Inferior parietal cortex (tissue), 1 donor: ENCODE measurements around the gene SLC29A1.
A peak's percentile ranks its signal among the peaks of the same experiment; 100 is the strongest.
"Not testable (repeated sequence)": the region's sequence is repeated elsewhere in the genome, so short reads cannot be mapped to it uniquely, and the experiment has no call there.

Experiments
- DNase-seq: peaks from one replicate; pipeline ENCODE4 v3.0.0-alpha.2; 2016; ENCODE audit errors: extremely low spot score

The SLC29A1 gene

GRCh38 chr6:44194326-44194725, 29.1 kb upstream of the SLC29A1 start:
- no peak for DNase-seq

DNA sequence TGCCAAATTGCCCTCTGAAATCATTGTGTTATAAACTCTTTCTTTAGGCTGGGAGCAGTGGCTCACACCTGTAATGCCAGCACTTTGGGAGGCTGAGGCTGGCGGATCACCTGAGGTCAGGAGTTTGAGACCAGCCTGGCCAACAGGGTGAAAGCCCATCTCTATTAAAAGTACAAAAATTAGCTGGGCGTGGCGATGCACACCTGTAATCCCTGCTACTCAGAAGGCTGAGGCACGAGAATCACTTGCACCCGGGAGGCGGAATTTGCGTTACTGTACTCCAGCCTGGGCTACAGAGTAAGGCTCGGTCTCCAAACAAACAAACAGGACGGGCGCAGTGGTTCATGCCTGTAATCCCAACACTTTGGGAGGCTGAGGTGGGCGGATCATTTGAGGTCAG, 27.0 kb upstream of the SLC29A1 start:
- not testable (repeated sequence) for DNase-seq

DNA sequence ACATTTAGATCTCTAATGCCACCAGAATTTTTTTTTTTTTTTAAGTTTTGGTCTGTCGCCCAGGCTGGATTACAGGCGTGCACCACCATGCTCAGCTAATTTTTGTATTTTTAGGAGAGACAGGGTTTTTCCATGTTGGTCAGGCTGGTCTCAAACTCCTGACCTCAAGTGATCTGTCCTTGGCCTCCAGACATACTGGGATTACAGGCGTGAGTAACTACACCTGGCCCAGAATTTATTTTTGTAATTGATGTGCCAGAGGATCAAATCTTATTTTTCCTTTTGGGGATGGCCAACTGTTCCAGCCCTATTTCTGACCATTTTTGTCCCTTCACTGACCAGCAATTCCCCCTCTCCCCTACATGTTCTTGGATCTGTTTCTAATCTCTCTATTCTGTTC, 24.7 kb upstream of the SLC29A1 start:
- no peak for DNase-seq

- no peak for DNase-seq
Observed at GRCh38 chr6:44199883-44200282, 23.5 kb upstream of the SLC29A1 start.

DNA sequence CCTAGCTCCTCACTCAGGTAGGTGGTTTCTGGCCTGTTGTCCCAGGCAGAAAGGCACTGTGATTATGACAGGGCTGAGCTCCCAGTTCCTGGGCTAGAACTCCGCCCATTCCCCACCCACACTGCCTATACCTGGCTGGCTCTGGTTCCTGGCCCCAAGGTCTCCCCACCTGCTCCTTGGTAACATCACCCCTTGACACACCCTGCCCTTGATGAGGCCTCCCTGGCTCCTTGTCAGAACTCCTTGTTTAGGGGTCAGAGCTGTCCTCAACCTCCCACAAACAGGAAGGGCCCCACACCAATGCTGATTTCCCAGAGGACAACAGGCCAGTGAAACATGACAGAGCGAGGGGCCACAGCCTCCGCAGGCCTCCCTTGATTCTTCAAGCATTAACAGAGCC, 22.2 kb upstream of the SLC29A1 start:
- no peak for DNase-seq

GRCh38 chr6:44201638-44202303, 21.6 kb upstream of the SLC29A1 start:
- DNase-seq = no peak

- no peak for DNase-seq
Observed at GRCh38 chr6:44202332-44202971, 20.9 kb upstream of the SLC29A1 start.

DNA sequence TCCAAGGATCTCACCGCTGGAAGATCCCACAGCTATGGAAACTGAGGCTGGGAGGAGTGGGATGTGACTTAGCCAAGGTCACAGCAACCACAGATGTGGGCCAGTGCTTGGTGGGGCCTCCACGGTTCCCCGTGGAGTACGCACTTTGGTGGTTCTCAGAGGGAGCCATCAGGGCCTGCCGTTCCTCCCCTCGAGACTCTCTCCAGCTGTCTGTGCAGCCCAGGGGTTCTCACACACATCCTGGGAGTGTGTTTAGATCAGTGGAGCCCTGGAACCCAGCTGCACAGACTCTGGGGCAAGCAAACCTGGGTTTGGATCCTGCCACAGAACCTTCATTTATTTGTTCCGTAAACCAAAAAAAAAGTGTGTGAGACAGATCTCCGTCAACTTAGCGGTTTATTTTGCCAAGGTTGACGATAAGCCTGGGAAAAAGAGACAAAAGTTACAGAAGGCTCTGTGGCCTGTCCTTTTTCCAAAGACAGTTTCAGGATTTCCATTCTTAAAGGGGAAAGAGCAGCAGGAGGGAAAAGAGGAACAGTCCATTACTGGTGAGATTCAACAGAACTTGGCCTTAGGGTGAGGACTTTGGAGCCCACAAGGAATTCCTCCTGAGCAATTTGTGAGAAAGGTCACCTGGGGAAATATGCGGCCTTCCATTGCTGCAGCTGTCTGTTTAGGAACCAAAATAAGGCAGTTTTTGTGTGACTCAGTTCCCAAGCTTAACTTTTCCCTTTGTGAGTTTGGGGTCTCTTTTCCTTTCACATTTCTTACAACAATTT, 20.2 kb upstream of the SLC29A1 start:
- DNase-seq = no peak

DNA sequence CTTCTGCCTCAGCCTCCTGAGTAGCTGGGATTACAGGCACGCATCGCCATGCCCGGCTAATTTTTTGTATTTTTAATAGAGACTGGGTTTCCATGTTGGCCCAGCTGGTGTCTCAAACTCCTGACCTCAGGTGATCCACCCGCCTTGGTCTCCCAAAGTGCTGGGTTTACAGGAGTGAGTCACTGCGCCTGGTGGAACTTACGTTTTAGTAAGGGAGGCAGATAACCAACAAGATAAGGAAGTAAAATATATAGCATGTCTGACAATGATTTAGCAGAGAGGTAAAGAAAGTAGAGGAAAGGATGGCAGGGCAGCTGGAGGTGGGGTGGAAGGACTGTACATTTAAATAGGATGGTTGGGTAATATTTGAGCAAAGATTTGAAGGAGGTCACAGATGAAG, 19.4 kb upstream of the SLC29A1 start:
- no peak for DNase-seq

DNA sequence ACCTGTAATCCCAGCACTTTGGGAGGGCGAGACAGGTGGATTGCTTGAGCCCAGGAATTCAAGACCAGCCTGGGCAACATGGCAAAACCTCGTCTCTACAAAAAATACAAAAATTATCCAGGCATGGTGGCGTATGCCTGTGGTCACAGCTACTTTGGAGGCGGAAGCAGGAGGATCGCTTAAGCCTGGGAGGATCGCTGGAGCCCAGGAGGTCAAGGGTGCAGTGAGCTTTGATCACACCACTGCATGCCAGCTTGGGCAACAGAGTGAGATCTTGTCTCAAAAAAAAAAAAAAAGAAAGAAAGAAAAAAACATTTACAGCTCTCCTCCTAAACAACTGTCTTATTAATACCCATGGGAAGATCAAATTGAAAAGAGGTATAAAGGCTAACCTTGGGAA, 15.4 kb upstream of the SLC29A1 start:
- DNase-seq = no peak

DNA sequence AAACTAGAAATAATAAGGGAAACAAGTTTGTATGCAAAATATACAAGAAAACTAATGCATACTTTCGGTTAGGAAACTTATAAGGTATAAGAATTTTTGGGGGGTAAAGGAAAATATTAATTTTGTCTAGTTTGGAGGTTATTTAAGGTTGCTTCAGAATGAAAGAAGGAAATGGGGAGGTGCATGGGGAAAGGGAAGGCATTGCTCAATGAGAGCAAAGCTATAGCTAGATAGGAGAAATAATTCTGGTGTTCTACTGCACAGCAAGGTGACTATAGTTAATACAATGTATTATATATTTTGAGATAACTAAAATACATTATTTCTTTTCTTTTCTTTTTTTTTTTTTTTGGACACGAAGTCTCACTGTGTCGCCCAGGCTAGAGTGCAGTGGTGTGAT, 12.1 kb upstream of the SLC29A1 start:
- no peak for DNase-seq

- no peak for DNase-seq
Observed at GRCh38 chr6:44214307-44214706, 9.1 kb upstream of the SLC29A1 start.

DNA sequence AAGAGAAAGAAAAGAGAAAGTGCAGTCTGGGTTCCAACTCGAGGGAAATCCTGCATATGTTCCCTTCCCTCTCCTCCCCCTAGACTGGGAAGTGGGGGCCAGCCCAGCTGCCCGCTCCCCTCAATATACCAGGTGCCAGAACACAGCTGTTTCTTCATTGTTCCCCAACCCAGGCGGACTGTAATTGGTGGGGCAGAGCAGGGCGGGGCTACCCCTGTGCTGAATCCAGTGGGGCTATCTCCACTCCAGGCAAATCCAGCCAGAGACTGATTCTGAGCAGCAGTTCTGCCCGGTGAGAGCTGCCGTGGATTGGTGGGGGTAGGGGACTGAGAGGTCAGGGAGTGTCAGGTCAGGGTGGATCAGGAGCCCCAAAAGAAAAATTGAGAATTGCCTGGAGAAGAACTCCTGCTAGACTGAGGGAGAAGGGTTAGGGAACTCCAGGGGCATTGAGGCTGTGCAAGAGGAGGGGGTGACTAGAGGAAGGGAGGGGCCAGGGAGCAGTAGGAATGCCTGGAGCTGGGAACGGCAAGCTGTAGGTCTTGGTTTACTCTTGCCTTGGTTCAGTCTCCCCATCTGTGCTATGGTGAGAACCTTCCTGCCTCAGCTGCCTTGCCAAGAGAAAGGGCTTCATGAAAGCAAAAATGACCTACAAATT, 6.6 kb upstream of the SLC29A1 start, which contains the start of gene MYMX:
MYMX (plus strand) TSS at position 250 of the 655 bp plus-strand sequence. CDS start 546 bp downstream, outside the sequence.
- no peak for DNase-seq

- no peak for DNase-seq
Observed at GRCh38 chr6:44217332-44218143, 5.9 kb upstream of the SLC29A1 start.

GRCh38 chr6:44219053-44219814, 4.2 kb upstream of the SLC29A1 start:
- peak; percentile 40 for DNase-seq

- no peak for DNase-seq
Observed at GRCh38 chr6:44219815-44220784, 3.3 kb upstream of the SLC29A1 start.

GRCh38 chr6:44220913-44221290, 2.5 kb upstream of the SLC29A1 start:
- no peak for DNase-seq

- DNase-seq = peak; percentile 63
Observed at GRCh38 chr6:44221291-44221960, 2.0 kb upstream of the SLC29A1 start.

GRCh38 chr6:44221961-44222335, 1.4 kb upstream of the SLC29A1 start:
- no peak for DNase-seq
